Measurements from ENCODE around the gene STK32C.
"Not testable (repeated sequence)": the region's sequence is repeated elsewhere in the genome, so short reads cannot be mapped to it uniquely, and the experiment has no call there.

Gene STK32C

DNA sequence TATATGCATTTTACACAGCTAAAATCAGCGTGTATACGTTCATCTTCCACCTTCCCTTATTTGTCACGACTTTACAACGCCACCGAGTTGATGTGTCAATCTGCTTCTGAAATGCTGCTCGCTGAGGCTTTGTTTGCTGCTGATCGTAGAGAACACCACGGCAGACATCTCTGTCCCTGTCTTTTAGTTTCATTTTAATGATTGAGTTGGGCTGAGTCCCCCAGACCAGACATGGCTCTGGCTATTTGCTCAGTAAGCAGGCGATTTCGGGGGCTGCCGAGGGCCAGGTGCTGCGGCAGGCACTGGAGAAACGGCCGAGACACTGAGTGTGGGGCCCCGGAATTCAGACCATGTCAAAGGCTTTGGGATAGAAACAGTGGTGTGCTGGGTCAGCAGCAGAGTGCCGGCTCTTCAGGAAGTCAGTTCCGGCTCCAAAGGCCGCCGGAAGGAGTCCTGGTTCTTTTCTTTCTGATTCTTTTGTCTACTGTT is 29.2 kb upstream of the STK32C start:
- DNase-seq: no peak

DNA sequence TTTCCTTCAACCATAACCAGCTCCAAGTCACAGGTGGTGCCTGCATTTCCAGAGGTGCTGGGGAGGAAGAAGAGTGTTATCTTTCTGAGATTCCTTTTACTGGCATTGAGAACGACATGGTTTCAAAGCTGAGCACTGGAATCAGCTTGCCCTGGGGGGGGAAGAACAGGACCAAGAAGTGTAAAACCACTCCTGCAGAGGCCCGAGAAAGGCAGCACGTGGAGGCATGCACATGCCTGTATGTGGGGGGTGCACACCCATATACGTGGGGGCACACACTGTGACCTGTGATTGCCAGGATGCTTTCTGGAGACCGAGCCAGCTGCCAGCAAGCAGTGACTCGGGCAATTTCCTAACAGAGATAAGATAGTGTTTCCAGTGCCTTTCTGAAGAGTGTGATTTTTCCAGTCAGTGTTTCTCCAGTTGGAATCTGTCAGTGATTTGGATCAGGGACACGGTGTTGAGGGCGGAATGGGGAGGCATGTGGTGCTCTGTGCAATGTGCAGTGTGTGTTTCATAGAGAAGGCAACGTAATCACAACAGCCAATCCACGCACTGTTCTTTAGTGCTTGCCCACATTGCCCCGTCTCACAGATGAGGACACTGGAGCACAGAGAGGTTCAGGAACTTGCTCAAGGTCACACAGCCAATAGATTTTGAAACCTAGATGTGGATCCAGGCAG is 28.5 kb upstream of the STK32C start:
- no peak for DNase-seq

DNA sequence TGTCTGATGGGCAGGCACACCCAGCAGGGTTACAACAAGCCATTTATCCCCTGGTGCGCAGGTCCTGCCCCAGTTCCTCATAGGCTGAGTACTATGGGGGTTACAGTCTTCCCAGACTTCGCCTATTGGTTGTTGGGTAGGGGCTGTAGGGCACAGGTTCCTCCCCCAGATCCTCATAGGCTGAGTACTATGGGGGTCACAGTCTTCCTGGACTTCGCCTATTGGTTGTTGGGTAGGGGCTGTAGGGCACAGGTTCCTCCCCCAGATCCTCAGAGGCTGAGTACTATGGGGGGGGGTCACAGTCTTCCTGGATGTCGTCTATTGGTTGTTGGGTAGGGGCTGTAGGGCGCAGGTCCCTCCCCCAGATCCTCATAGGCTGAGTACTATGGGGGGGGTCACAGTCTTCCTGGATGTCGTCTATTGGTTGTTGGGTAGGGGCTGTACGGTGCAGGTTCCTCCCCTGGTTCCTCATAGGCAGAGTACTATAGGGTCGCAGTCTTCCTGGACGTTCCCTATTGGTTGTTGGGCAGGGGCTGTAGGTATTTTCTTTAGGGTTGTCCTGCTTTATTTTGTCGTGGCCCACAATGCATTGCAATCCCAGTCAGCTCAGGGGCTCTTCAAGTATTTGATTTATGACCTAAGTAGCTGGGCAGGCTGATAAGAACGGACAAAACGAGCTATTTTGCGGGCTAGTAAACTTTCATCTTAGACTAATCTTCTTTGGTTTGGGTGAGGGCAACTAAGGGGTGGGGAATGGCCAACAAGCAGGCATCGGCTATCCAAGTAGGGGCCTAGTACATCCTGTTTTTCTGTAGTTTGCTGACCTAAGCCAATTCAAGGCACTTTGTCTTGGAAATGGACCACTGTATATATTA is 27.7 kb upstream of the STK32C start:
- no peak for DNase-seq

DNA sequence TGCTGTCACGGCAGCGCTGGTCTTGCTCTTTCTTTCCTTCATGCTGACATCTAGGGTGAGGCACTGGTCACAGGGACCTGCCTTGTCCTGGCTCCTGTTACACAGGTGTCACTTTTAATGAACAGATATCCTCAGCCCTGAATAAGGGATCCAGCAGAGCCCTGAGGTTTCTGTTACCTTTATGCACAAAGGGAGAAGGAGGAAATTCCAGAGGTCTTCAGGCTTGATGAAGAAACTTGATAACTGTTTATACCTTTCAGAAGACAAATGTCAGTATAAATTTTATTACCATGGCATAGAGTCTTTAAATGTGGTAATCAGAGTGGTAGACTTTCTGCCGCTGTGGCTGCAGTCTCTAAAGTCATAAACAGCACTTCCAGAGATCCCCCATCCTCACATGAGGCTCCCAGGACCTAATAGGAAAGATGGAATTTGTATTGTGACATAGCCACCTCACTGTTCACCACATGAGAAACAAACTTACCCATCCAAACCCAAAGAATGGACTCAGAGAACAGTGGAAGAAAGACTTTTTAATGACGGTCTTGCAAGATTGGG is 27.0 kb upstream of the STK32C start:
- DNase-seq: no peak

DNA sequence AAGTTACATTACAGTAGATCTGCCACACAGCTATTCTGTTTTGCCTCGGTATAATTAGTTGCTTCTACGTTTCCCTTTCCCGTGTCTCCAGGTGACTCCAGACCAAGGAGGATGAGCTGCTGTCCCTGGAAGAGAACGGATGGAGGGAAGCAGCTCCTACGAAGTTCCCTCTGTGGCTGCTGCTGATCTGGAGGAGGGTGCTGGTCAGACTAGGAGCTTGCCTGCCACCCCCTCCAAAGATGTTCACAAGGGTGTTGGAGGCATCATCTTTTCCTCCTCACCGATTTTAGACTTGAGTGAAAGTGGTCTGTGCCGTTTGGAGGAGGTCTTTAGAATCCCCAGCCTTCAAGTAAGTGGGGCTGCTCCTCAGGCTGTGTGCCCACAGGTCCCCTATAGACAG is 25.6 kb upstream of the STK32C start:
- DNase-seq: no peak

DNA sequence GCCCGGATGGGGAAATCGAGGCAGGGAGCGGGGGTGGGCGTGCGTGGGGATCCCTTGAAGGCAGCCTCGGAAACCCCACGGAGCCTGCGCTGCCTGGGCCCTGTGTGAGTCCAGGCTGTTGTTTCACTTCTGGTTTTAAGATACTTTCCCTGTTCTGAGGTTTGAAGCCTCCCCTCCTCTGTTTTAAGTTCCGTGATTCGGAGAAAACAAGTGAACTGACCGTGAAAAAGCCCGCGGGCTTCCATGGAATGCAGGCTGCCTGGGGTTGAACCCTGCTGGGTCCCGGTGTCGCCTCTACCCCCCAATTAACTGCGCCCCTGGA is 24.6 kb upstream of the STK32C start:
- no peak for DNase-seq

DNA sequence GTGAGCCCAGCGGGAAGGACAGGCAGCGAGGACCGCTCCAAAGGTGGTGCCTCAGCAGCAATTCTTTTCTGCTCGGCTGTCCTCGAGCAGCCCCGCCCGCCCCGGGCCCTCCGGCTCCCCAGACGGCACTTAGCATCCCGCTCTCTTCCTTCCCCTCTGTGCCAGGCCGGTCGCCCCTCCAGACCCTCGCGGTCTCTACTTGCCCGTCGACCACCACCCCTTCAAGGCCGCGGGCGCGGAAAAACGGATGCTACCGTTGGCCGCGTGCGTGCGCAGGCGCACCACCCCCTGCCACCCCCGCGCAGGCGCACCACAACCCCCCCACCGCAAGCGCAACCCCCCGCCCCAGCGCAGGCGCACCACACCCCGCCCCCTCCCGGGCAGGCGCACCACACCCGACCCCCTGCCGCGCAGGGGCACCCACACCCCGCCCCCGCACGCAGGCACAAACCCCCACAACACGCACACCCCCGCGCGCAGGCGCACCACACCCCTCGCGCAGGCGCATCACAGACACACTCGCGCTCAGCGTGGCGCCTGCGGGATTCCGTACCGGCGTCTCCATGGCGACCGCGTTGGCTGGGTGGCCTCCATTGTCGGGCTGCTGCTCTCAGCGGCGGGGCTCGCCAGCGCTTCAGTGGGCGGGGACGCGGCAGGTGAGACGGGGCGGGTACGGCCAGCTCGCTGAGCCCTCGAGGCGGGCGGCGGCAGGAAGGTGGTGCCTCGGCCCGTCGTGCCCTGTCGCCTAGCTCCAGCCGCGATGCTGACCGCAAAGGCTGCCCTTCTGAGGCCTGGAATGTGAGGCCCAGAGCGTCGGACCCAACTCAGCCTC is 24.1 kb upstream of the STK32C start, which contains the start of gene LRRC27:
LRRC27 (plus strand) TSS at position 593 of the 832 bp plus-strand sequence. CDS start 1,332 bp downstream, outside the sequence.
- peak; percentile 99 to 100 for DNase-seq

DNA sequence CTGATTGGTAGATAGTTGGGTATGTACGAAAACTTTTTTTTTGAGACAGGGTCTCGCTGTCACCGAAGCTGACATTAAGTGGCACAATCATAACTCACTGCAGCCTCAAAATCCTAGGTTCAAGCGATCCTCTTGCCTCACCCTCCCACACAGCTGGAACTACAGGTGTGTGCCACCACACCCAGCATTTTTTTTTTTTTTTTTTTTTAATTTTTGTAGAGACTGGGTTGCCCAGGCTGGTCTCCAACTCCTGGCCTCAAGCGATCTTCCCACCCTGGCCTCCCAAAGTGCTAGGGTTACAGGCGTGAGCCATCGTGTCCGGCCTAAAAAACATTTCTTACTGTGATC is 22.7 kb upstream of the STK32C start:
- DNase-seq: no peak

DNA sequence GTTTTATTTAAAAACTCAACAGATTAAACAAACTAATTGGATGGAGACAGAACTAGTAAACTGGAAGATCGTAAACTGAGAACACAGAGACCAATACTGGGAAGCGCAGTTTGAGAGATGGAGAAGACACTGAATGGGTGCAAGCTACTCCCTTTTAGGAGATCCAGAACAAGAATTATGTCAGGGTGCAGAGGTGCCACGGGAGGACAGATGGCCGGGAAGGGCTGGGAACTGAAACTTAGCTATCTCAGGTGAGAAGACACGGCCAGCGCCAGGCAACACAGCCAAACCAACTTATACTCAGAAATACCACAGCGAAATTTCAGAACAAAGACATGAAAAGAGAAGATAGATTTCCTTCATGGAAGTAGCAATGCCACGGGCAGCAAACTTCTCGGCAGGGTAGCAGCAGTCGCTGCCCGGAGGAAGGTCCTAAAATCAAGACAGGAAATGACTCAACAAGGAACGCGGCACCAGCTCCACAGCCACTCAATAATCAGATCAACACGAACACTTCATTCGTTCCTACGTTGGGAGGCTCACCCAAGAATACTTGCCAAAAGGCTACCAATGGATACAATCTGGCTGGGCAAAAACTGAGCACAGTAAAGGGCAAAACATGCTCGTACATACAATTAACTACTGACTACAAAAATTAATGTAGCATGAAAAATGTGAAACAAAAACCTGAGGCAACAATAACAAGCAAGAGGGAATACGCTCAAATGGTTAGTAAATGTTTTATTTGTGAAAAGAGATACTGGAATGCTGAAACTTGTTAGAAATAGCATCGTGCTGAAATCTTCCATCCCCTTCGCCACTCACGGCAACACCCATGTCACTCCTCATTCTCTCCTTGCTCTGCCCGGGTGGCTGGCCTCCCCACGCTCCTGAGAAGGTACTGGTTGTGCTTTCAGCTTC is 22.1 kb upstream of the STK32C start:
- peak in 1 of 2 experiments; percentile 31 for DNase-seq

DNA sequence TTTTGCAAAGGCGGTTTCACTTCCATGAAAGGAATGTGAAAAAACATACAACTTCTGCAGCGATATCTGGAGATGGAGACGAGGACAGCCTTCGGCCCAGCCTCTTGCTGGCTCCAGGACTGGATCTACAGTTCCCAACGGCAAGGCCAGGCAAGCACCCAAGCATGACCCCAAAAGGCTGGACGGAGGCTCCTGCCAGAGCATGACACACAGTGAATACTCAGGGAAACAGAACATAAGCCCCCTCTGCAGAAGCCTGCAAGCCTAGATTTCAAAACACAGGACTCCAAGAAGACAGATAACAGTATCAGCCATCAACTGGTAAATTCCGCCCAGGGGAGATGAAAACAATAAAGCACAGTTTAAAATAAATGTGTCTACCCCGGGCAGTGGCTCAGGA is 21.0 kb upstream of the STK32C start:
- no peak for DNase-seq

DNA sequence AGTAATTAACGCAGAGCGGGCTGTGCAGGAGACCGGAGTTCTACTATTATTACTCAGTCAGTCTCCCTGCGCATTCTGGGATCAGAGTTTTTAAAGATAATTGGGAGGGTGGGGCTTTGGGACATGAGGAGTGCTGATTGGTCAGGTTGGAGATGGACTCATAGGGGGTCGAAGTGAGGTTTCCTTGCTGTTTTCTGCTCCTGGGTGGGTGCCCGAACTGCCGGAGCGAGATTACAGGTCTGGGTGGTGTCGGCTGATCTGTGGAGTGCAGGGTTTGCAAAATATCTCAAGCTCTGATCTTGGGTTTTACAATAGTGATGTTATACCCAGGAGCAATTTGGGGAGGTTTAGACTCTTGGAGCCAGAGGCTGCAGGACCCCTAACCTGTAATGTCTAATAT is 20.4 kb upstream of the STK32C start:
- DNase-seq: no peak

DNA sequence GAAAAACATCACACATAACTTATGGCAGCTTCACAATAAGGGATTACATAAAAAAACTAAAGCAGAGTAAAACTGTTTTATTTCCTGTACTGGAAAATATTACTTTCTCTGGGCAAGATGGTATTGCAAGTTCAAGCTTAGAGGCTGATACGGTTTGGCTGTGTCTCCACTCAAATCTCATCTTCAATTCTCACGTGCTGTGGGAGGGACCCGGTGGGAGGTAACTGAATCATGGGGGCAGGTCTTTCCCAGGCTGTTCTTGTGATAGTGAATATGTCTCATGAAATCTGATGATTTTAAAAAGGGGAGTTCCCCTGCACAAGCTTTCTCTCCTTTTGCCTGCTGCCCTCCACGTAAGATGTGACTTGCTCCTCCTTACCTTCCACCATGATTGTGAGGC is 19.2 kb upstream of the STK32C start:
- peak; percentile 35 to 76 for DNase-seq

DNA sequence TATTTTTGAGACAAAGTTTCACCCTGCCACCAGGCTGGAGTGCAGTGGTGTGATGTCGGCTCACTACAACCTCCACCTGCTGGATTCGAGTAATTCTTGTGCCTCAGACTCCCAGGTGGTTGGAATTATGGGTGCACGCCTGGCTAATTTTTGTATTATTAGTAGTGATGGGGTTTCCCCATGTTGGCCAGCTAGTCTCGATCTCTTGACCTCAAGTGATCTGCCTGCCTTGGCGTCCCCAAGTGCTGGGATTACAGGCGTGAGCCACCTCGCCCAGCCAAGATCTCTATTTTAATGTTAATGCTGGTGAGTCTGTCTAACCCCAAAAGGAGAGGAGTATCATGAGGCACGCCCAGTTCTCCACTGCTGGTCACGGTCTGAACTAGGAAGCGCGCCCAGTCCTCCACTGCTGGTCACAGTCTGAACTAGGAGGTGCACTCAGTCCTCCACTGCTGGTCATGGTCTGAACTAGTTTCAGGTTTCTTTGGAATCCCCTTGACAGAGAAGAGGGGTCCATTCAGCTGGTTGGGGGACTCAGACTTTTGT is 18.7 kb upstream of the STK32C start:
- no peak for DNase-seq

DNA sequence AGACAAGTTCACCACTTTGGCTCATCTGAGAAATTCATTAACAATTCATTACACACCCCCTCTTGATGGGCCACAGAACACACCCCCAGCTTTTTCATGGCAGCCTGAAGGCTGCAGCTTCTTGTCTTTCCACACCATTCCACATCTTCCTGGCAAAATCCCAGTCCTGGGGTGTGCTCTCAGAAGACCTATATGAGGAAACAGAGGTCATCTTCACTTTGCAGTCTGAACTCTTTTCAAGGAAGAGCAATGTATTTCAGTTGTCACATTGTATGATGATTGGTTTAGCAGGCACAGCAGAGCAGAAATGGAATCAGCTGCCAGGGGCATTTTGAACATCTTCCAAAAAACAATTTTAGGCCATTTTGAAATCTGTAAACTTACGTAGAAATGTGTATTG is 16.4 kb upstream of the STK32C start:
- no peak for DNase-seq

DNA sequence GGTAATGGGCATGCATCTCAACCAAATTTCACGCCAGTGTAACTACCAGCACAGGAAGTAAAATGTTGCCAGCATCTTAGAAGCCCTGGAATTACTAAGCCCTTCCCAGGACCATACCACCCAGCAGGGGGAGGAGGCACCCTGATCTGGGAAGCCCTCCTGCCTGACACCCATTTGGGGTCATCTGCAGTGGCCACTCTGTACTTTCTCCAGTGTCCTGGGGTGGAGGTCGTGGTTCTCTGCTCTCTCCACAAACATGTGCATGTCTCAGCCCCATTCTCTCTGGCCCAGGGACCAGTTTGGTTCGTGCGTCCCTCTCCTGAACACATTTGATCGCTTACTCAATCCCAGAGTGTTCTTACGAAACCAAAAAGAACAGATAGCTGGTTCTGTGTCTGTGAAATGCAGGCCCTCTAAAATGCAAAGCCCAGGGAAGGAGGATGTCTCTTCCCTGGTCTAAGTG is 14.9 kb upstream of the STK32C start:
- DNase-seq: no peak

DNA sequence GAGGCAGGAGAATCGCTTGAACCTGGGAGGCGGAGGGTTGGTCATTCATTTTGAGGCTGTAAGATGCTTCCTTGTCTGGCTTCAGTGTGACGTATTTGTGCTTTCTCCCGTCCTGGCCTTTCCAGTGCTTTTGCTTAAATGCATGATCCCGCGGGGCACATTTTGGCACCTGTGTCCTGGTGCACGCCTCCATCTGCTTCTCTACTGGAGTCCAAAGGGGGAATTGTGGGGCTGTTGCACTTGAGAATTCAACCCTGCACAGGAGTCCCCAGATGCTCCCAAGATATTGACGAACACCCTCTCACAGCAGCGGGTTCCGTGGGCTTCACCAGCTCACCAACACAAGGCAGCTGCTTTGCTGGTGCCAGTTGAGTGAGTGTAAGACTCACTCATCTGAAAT is 14.0 kb upstream of the STK32C start:
- no peak for DNase-seq

DNA sequence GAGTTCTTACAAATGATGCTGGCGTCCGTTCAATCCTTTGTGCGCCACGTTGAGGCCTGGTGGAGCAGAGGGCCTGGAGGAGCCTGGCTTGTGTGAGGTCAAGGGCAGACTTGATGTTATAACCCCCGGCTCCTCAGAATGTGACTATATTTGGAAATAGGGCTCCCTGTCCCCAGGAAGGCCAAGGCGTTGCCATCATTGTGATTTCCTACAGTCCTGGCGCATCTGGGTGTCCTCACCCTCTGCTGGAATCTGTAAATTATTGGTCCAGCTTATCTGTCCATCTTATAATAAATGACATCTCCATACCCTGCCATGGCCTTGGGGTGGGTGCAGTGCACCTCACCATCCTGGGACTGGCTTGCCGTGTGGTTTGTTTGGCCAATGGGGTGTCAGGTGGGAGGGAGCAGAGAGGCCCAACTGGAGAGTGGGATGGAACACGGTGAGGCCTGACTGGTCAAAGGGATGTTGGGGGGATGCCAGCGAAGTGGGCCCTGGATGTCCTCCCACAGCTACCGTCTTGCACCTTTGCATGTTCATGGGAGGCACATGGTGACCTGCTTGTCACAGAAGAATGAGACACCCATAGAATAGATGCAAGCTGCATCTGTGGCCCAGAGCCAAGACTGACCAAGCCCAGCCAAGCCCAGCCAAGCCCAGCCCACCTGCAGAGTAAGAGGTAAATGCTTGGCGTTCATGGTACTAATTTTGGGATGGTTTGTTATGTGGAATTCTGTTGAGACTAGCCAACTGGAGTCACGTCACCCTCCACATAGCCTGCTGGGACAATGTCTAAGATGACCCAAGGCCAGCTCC is 13.1 kb upstream of the STK32C start:
- DNase-seq: no peak

DNA sequence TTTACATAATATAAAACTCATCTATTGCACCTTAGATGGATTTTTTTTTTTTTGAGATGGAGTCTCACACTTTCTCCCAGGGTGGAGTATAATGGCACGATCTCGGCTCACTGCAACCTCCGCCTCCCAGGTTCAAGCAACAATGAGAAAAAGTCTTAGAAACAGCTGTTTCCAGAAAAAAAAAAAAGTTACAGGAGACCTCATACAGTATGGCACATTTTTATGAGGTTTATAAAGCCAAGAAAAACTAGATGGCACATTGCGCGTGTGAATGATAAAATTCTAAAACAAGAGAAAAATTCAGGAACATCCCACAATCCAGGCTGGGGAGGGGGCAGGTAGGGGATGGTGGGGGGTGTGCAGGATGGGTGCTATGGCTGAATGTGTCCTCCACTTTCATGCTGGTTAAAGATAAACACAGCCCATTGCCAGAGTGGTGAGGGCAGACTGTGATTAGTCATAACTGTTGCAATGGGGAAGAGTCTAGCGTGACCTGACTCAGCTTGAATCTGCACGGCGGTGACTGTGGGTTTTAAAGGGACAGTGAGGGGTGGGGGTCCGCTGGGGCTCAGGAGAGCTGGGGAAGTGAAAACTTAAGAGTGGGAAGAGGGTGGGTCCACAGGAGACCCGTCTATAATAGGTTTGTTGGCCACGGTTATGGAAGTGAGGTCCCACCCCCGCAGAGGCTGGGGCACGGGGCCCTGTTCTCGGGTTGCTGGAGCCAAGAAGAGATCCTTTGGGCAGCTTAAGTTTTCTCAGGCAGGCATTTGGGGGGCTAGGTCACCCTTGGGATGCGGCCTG is 12.3 kb upstream of the STK32C start:
- peak in 1 of 2 experiments; percentile 19 for DNase-seq

DNA sequence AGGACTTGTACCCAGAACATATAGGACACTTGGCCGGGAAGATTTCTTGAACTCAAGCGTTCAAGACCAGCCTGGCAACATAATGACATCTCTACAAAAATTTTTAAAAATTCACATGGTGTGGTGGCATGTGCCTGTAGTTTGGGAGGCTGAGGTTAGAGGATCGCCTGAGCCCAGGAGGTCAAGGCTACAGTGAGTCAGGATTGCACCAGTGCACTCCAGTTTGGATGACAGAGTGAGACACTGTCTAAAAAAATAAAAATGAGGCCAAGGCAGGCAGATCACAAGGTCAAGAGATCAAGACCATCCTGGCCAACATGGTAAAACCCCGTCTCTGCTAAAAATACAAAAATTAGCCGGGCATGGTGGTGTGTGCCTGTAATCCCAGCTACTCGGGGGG is 9.7 kb upstream of the STK32C start:
- DNase-seq: not testable (repeated sequence)

DNA sequence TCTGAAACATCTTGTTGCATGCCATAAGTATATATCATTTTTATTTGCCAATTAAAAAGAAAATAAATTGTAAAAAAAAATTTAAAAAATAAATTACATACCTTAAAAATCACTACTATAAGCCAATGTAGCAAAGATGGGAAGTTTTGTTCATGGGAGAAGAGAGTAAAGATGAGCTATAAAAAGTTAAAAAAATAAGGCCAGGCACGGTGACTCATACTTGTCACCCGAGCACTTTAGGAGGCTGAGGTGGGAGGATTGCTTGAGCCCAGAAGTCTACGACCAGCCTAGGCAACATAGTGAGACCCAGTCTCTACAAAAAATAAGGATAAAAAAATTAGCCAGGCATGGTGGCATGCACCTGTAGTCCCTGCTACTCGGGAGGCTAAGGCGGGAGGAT is 8.4 kb upstream of the STK32C start:
- DNase-seq: no peak

Data from stimulated activated CD4-positive, alpha-beta T cell treated with anti-CD3 and anti-CD28 coated beads, Interleukin-4, amount 100 ng/mL, for 4 hours (primary cell).